GM19193 (cell line): ENCODE measurements around the gene OR1L8.
"Not testable (repeated sequence)": the region's sequence is repeated elsewhere in the genome, so short reads cannot be mapped to it uniquely, and the experiment has no call there.

Experiments used
- POLR2A ChIP-seq: IDR thresholded peaks from 4 replicates; pipeline ENCODE4 v1.6.1; 2011; ENCODE audit not compliant: insufficient read depth, insufficient read length; ENCODE audit errors: extremely low read depth

Gene OR1L8, protein sequence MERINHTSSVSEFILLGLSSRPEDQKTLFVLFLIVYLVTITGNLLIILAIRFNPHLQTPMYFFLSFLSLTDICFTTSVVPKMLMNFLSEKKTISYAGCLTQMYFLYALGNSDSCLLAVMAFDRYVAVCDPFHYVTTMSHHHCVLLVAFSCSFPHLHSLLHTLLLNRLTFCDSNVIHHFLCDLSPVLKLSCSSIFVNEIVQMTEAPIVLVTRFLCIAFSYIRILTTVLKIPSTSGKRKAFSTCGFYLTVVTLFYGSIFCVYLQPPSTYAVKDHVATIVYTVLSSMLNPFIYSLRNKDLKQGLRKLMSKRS

DNA sequence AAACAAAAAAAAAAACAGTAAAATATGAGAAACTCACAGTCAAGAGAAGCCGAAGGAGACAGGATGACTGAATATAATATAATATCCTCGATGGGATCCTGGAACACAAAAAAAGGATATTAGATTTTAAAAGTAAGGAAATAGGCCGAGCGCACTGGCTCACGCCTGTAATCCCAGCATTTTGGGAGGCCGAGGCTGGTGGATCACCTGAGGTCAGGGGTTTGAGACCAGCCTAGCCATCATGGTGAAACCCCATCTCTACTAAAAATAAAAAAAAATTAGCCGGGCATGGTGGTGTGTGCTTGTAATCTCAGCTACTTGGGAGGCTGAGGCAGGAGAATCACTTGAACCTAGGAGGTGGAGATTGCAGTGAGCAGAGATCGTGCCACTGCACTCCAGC, at the start of gene OR1L8:
Gene OR1L8, minus strand, starts transcription at position 101 of the 400 bp plus-strand sequence. CDS start 14,907 bp downstream, outside the sequence.
- not testable (repeated sequence) for TF ChIP-seq POLR2A

DNA sequence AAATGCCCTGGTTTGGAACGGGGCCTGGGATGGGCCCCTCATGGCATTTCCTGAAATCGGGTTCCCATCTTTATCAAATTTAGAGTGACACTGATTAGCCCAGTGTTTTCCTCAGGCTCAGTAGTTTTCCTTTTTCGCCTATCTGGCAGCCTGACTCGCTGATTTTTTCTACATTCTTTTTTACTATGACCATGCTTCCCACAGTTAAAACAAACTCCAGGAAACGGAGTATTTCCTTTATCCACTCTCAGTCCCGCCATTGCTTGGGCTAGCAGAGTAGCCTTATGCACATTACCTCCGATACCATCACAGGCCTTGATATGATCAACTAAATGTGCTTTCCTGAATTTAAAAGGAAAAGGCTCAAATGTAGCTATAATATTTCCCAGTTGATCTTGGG, 36.8 kb upstream of the OR1L8 start:
- TF ChIP-seq POLR2A, result no peak

DNA sequence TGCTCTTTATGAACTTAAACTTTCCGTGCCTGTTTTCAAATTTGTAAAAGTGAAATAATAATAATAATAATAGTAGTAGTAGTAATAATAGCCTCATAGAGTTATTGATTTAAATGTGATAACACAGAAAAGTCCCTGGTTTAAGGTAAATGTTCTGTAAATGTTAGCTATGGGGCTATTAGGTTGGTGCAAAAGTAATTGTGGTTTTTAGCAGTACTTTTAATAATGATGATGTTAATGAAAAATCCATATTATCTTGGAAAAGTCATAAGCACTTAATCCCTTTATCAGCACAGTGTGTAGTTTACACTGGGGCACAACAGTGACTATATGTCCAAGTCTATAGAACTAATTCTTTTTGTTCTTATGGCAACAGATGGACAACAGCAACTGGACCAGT, 31.2 kb upstream of the OR1L8 start, which contains the start of gene OR1Q1:
Gene OR1Q1, plus strand, starts transcription at position 377 of the 400 bp plus-strand sequence. Its CDS starts 0 bp downstream, at position 377.
- no peak for TF ChIP-seq POLR2A

DNA sequence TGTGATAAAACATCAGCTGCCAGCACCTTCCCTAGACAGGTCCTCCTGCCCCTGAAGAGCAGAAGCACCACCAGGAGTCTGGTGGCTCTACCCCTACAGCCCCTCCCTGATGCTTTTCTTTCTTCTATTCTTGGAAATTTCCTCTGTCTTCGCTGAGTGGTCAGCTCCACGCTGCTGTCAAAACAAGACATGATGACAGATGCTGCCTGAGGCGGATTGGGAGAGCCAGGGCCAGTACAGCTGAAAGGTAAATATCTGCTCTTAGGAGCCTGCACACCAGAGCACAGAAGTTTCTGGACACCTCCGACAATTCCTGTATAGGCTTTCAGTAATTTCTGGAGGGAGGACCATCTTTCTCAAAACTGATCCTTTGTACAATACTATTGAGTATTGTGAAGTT, 26.6 kb upstream of the OR1L8 start:
- no peak for TF ChIP-seq POLR2A

DNA sequence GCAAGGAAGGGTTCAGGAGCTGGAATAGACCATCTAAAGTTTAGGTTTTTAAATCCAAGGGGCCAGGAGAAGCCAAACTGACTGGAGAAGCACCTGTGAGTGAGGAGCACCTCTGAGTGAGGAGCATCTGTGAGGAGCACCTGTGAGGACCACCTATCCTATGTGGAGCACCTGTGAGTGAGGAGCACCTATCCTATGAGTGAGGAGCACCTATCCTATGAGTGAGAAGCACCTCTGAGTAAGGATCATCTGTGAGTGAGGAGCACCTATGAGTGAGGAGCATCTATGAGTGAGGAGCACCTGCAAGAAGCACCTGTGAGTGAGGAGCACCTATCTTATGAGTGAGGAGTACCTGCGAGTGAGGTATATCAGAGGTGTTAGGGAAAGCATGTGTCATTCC, 23.4 kb upstream of the OR1L8 start:
- no peak for TF ChIP-seq POLR2A

DNA sequence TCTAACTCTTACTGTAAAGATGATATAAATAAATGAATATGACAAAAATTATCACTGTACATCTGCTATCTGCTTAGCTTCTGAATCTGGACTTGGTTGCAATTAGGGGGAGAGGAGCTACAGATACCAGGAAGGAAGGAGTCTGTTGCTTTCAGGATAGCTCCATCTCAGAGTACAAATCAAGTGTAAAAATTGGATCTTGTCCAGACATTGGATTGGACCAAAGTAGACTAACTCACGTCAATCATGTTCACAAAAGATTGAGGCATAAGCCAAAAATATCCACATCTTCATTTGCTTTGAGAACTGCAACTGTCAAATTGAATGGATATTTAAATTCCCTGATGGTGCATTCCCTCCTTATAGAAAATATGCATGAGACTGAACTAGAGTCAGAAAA, 22.5 kb upstream of the OR1L8 start:
- TF ChIP-seq POLR2A, result no peak

DNA sequence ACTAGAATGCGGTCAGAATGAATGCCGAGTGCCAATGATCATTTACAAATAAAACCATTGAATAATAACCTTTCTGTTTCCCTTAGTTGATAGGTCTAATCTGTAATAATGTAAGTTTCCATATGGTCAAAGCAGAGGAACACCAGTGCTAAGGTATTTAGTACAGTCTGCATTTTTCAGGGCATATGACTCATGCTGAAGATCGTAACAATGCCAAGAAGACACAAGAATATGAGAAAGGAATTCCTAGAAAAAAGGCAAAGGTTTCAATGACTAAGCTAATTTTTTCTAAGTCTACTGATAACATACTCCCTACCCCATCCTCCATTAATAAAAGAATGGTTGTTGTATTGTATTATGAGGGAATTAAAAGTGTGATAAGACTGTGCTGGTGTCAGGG, 2.8 kb downstream of the OR1L8 start:
- TF ChIP-seq POLR2A, result no peak

DNA sequence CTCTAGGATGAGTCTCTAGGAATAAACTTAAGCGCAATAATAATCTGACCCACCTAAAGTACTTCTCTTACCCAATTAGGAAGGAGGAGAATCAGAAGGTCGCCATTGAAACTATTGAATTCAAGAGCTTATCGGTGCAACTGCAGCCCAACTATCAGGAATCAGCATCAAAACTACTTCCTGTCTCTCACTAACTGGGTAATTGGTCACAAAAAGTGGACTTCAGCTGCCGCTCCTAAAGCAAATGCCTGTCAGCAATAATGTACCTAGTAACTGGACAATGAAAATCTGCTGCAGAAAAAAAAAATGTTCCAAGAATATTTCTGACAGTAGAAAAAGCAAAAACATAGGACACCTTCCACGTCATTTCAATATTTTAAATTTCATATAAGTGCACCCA, 3.3 kb downstream of the OR1L8 start:
- no peak for TF ChIP-seq POLR2A

DNA sequence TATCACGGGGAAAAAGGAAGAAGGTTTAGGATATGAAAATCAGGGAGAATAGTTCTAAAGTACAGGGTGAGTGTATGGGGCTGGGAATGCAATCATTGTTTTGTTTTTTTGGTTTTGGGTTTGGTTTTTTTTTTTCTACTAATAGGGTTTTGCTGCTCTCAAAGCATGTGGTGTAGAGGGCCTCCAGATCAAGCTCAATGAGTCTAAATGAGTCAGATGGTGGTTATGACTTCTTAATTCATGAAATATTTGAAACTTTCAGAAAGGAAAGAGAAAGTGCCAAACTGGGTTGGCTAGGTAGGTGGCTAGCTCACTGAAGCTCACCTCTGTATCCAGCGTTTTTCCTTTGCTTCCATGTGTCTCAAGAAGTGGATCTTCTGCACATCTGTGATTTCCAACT, 10.7 kb downstream of the OR1L8 start:
- no peak for TF ChIP-seq POLR2A

DNA sequence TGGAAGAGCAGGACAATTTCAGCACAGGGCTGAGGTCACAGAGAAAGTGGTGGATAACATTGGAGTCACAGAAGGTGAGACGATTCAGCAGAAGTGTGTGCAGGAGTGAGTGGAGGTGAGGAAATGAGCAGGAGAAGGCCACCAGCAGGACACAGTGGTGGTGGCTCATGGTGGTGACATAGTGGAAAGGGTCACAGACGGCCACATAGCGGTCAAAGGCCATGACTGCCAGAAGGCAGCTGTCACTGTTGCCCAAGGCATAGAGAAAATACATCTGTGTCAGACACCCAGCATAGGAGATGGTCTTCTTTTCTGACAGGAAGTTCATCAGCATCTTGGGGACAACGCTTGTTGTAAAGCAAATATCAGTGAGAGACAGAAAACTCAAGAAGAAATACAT, 15.3 kb downstream of the OR1L8 start:
- TF ChIP-seq POLR2A, result no peak

DNA sequence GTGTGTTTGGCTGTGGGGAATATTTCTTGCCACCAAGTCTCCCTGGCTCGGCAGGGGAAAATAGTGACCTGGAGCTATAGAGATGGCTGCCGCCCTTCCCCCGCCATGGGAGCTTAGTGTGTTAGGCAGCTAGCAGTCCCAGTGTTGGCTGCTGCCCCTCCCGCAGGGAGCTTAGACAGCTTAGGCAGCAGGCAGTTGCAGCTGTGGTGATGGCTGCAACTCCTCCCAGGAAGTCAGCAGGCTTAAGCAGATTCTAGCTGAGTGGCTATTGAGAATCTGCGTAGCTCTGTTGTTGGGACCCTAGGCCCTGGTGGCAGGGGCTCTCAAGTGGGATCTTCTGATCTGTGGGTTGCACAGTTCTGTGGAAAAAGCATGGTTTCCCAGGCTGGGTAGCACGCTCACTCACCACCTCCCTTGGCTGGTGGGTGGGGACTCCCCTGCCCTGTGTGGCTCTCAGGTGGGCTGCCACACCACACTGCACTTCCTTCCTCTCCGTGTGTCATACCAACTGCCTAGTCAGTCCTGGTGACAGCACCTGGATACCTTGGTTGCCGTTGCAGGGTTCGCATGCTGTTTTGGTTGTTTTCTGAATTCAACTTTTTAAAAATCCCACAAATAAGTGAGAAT, 20.9 kb downstream of the OR1L8 start:
- TF ChIP-seq POLR2A, result no peak

DNA sequence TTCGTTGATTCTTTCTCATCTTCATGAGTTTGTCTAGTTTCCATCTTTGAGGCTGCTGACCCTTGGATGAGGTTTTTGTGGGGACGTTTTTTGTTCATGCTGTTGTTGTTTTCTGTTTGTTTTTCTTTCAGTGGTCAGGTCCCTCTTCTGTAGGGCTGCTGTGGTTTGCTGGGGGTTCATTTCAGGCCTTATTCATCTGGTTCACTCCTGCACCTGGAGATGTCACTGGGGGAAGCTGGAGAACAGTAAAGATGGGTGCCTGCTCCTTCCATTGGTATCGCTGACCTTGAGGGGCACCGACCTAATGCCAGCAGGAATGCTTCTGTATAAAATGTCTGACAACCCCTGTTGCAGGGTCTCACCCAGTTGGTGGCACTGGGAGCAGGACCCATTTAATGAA, 21.7 kb downstream of the OR1L8 start:
- no peak for TF ChIP-seq POLR2A

DNA sequence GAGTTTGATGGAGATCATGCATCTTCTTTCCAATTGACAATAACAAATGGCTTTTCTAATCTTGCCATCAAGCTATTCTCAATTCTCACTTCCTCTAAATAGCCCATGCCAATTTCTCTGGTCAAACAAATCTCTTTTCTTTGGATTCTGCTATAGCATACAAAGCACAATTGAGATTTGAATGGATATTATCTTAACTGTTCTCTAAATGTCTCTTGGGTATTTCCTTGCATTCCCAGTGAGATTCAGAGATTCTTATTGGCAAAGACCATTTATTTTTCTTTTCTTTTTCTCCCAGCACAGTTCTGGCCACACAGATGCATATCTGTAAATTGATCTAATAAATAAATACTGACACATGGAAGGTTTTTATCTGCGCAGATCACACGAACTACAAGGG, 30.4 kb downstream of the OR1L8 start, which contains the start of gene OR1N2:
Gene OR1N2, plus strand, starts transcription at position 301 of the 400 bp plus-strand sequence. CDS start 100 bp downstream, outside the sequence.
- no peak for TF ChIP-seq POLR2A

DNA sequence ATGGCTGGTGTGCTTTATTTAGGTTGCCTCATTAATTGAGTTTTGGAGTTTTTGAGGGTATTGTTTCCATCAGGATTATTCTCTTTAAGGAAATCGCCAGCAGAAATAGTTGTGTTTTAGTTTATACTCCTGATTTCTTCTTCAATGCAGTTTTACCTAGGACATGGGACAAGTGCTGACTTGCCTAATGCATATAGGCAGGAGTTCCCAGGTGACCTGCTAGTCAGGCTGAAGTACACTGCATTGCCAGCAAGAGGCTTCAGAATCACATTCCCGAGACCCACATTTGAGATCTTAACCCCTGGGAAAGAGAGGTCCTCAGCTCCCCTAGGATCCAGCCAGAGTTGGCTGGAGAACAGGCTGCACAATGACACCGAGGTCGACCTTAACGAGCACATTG, 31.8 kb downstream of the OR1L8 start:
- TF ChIP-seq POLR2A, result no peak

DNA sequence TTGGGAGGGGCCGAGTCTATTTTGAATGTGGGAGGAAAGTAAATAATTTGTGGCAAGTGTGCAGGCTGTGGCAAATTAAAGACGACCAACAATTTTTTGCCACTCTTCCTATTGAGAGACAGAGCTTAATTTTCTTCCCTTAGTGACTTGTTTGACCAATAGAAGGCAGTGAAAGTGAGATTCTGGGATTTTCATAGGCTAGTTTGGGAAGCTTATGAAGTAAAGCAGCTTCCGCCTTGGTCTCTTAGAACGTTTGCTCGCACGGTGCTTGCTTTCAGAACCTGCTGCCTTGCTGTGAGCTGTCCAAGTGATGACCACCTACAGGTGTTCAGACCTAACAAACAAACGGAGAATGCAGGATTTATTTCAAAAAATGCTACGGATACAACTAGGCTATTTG, 37.0 kb downstream of the OR1L8 start:
- no peak for TF ChIP-seq POLR2A

DNA sequence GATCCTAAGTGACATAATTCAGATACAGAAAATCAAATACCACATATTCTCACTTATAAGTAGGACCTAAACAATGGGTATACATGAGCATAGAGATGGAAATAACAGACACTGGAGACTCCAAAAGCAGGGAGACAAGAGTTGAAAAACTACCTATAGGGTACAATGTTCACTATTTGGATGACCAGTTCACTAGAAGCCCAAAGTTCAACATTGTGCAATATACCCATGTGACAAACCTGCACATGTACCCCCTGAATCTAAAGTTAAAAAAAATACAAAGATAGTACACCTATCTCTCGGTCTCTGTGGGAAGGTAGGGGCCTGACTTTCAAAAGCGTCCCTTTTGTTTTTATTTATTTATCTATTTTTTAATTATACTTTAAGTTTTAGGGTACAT, 44.4 kb downstream of the OR1L8 start:
- no peak for TF ChIP-seq POLR2A
